ENCODE results near the gene GLYATL1. TPM values are rescaled to one million over a fixed set of nuclear protein-coding genes. Genes with fewer than 3 reads are reported as not detected.

Gene GLYATL1
- total RNA-seq, 2 experiments from 2014 or later: 0.52 to 1.3 TPM

- Mint-ChIP-seq H3K9me3 (no peaks in the 10 kb centered on the region), H3K27me3 (peaks cover 3% of the 10 kb centered on the region), H3K27ac (no peak overlapping the region), H3K4me3 (no peak overlapping the region), H3K4me1 (no peaks in the 10 kb centered on the region), H3K36me3 (no peaks in the 10 kb centered on the region)
- DNase-seq: no peak
These were observed 6.4 kb downstream of the GLYATL1 start for GRCh38 chr11:58945663-58946062.

GRCh38 chr11:58949184-58949583 lies 9.9 kb downstream of the GLYATL1 start:
- Mint-ChIP-seq H3K27ac (no peak overlapping the region), H3K27me3 (peaks cover 3% of the 10 kb centered on the region), H3K9me3 (no peaks in the 10 kb centered on the region), H3K4me3 (no peak overlapping the region), H3K36me3 (no peaks in the 10 kb centered on the region), H3K4me1 (no peaks in the 10 kb centered on the region)
- DNase-seq: no peak

GRCh38 chr11:58957922-58958321 lies 18.6 kb downstream of the GLYATL1 start:
- peaks cover 4% of the 10 kb centered on the region for H3K4me1 Mint-ChIP-seq

GRCh38 chr11:58958500-58958899 lies 19.2 kb downstream of the GLYATL1 start:
- H3K4me3 Mint-ChIP-seq: no peak overlapping the region
- H3K9me3 Mint-ChIP-seq: no peaks in the 10 kb centered on the region
- peaks cover 4% of the 10 kb centered on the region for H3K4me1 Mint-ChIP-seq
- H3K36me3 Mint-ChIP-seq: no peaks in the 10 kb centered on the region
- peak; percentile 41 for DNase-seq
- H3K27me3 Mint-ChIP-seq: no peaks in the 10 kb centered on the region
- no peak overlapping the region for H3K27ac Mint-ChIP-seq

More at GRCh38 chr11:58957922-58958321, 18.6 kb downstream of the GLYATL1 start:
- no peak overlapping the region for H3K4me3 Mint-ChIP-seq
- H3K27me3 Mint-ChIP-seq: no peaks in the 10 kb centered on the region
- no peaks in the 10 kb centered on the region for H3K36me3 Mint-ChIP-seq
- H3K9me3 Mint-ChIP-seq: no peaks in the 10 kb centered on the region
- DNase-seq: no peak
- H3K27ac Mint-ChIP-seq: no peak overlapping the region

GRCh38 chr11:58963551-58964104 lies 24.3 kb downstream of the GLYATL1 start:
- DNase-seq: no peak
- Mint-ChIP-seq H3K4me3 (no peak overlapping the region), H3K9me3 (no peaks in the 10 kb centered on the region), H3K4me1 (no peaks in the 10 kb centered on the region), H3K27me3 (peaks cover 5% of the 10 kb centered on the region), H3K27ac (no peak overlapping the region), H3K36me3 (no peaks in the 10 kb centered on the region)

GRCh38 chr11:58965246-58965985 lies 26.1 kb downstream of the GLYATL1 start:
- DNase-seq: no peak
- no peak overlapping the region for H3K27ac Mint-ChIP-seq
- H3K27me3 Mint-ChIP-seq: peaks cover 5% of the 10 kb centered on the region
- H3K4me1 Mint-ChIP-seq: no peaks in the 10 kb centered on the region
- H3K9me3 Mint-ChIP-seq: no peaks in the 10 kb centered on the region
- no peak overlapping the region for H3K4me3 Mint-ChIP-seq
- H3K36me3 Mint-ChIP-seq: no peaks in the 10 kb centered on the region

GRCh38 chr11:58968251-58968711 lies 29.0 kb downstream of the GLYATL1 start:
- no peak for DNase-seq
- peaks cover 4% of the 10 kb centered on the region for H3K9me3 Mint-ChIP-seq
- H3K36me3 Mint-ChIP-seq: no peaks in the 10 kb centered on the region
- no peak overlapping the region for H3K27ac Mint-ChIP-seq
- H3K4me3 Mint-ChIP-seq: no peak overlapping the region
- no peaks in the 10 kb centered on the region for H3K4me1 Mint-ChIP-seq
- H3K27me3 Mint-ChIP-seq: peaks cover 6% of the 10 kb centered on the region

- H3K27ac Mint-ChIP-seq: no peak overlapping the region
- H3K4me1 Mint-ChIP-seq: no peaks in the 10 kb centered on the region
- peaks cover 5% of the 10 kb centered on the region for H3K27me3 Mint-ChIP-seq
- H3K9me3 Mint-ChIP-seq: no peaks in the 10 kb centered on the region
- DNase-seq: no peak
- no peaks in the 10 kb centered on the region for H3K36me3 Mint-ChIP-seq
- no peak overlapping the region for H3K4me3 Mint-ChIP-seq
These were observed 38.2 kb downstream of the GLYATL1 start for GRCh38 chr11:58977470-58977869.

GRCh38 chr11:58979222-58979621 lies 39.9 kb downstream of the GLYATL1 start:
- H3K27me3 Mint-ChIP-seq: no peaks in the 10 kb centered on the region
- H3K4me1 Mint-ChIP-seq: no peaks in the 10 kb centered on the region

GRCh38 chr11:58980159-58980843 lies 41.0 kb downstream of the GLYATL1 start:
- Mint-ChIP-seq H3K27ac (no peak overlapping the region), H3K4me1 (no peaks in the 10 kb centered on the region), H3K36me3 (no peaks in the 10 kb centered on the region), H3K27me3 (no peaks in the 10 kb centered on the region), H3K9me3 (no peaks in the 10 kb centered on the region), H3K4me3 (no peak overlapping the region)
- no peak for DNase-seq

More at GRCh38 chr11:58979222-58979621, 39.9 kb downstream of the GLYATL1 start:
- Mint-ChIP-seq H3K4me3 (no peak overlapping the region), H3K36me3 (no peaks in the 10 kb centered on the region), H3K27ac (no peak overlapping the region), H3K9me3 (no peaks in the 10 kb centered on the region)
- DNase-seq: no peak

GRCh38 chr11:58992489-58992888 lies 53.2 kb downstream of the GLYATL1 start:
- Mint-ChIP-seq H3K4me3 (no peak overlapping the region), H3K4me1 (no peaks in the 10 kb centered on the region), H3K27ac (no peak overlapping the region), H3K36me3 (no peaks in the 10 kb centered on the region), H3K27me3 (peaks cover 17% of the 10 kb centered on the region), H3K9me3 (no peaks in the 10 kb centered on the region)
- no peak for DNase-seq

GRCh38 chr11:58994171-58994570 lies 54.9 kb downstream of the GLYATL1 start:
- H3K36me3 Mint-ChIP-seq: no peaks in the 10 kb centered on the region
- no peak for DNase-seq
- no peak overlapping the region for H3K4me3 Mint-ChIP-seq
- no peaks in the 10 kb centered on the region for H3K9me3 Mint-ChIP-seq
- peaks cover 14% of the 10 kb centered on the region for H3K27me3 Mint-ChIP-seq
- no peaks in the 10 kb centered on the region for H3K4me1 Mint-ChIP-seq
- H3K27ac Mint-ChIP-seq: no peak overlapping the region

GRCh38 chr11:58998480-58999290 lies 59.4 kb downstream of the GLYATL1 start:
- DNase-seq: no peak
- Mint-ChIP-seq H3K4me1 (no peaks in the 10 kb centered on the region), H3K4me3 (no peak overlapping the region), H3K9me3 (no peaks in the 10 kb centered on the region), H3K27ac (no peak overlapping the region), H3K27me3 (no peaks in the 10 kb centered on the region), H3K36me3 (no peaks in the 10 kb centered on the region)

GRCh38 chr11:58999291-58999680 lies 60.0 kb downstream of the GLYATL1 start:
- Mint-ChIP-seq H3K27ac (no peak overlapping the region), H3K9me3 (no peaks in the 10 kb centered on the region), H3K27me3 (no peaks in the 10 kb centered on the region), H3K4me3 (no peak overlapping the region), H3K4me1 (no peaks in the 10 kb centered on the region), H3K36me3 (no peaks in the 10 kb centered on the region)
- DNase-seq: no peak

GRCh38 chr11:59000003-59000402 lies 60.7 kb downstream of the GLYATL1 start:
- Mint-ChIP-seq H3K36me3 (no peaks in the 10 kb centered on the region), H3K4me3 (no peak overlapping the region), H3K27me3 (no peaks in the 10 kb centered on the region), H3K9me3 (no peaks in the 10 kb centered on the region), H3K4me1 (no peaks in the 10 kb centered on the region), H3K27ac (no peak overlapping the region)
- DNase-seq: no peak
